HG02588 (cell line): ENCODE measurements around the gene NNT.

Experiments used
- ATAC-seq: cut with Tn5 transposase; IDR thresholded peaks from one replicate; pipeline ENCODE4 v1.9.1; 2021; ENCODE audit warnings: mild to moderate bottlenecking, moderate library complexity; ENCODE audit not compliant: unreplicated experiment

Gene NNT

GRCh38 chr5:43622074-43622473, 19.1 kb downstream of the NNT start:
- no peak for ATAC-seq

DNA sequence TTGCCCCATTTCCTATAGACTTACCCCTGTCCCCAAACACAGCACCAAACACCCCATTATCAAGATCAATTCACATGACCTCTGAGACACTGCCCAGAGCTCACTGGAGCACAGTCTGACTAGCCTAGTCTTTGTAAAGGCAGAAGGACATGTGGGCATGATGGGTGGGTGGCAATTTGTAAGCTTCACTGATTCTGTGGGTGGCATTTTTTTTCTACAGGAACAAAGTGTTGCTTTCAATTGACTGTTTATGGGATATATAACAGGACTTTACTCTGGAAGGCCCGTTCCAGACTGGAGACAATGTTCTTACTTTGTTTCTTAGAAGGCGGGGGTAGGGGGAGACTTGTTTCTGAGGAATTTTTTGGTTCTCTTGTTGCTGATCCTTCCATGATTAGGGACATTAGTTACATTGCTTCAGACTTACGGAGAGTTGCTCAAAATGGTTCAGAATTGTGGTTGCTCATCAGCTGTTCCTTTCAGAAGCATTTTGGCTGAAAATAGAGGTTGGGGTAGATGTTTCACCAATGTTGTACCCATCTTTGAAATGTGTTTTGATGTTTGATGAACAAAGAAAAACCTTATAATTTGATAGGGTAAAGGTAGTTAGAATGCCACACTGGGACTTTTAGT, 20.2 kb downstream of the NNT start:
- ATAC-seq = no peak

- no peak for ATAC-seq
Measured at GRCh38 chr5:43627028-43627427, 24.0 kb downstream of the NNT start.

DNA sequence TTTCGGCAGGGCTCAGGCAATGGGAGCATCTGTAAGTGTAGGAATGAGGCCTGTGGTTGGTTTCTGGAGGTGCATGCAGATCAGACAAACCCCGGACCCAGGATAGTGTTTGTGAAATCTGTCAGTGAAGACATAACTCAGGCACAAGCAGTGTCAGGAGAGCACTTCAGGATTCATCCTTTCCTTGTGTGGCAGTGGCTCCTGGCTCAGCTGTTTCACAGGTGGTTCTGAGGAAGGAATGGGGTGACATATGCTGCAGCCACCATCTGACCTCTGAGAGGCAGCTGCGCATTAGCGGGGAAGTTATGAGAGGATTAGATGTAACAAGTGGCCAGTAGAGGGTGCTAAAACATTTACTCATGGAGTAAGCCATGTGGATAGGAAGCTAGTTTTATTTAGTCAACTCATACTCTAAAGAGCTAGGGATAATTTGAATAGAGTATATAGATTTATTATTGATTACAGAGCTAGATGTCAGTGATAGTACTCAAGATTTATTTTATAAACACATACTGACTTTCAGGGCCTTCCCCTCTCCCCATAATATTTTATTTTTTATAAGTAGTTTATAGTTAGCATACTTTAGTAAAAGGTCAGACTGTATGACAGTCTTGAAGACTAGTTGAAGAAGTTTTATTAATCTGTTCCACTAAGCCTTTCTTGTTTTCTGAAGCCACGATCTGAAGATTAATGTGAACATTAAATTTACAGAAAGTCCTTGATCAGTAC, 28.4 kb downstream of the NNT start:
- peak; percentile 92 for ATAC-seq

GRCh38 chr5:43634621-43635020, 31.6 kb downstream of the NNT start:
- no peak for ATAC-seq

- ATAC-seq = no peak
Measured at GRCh38 chr5:43635374-43635773, 32.4 kb downstream of the NNT start.

GRCh38 chr5:43636076-43636475, 33.1 kb downstream of the NNT start:
- no peak for ATAC-seq

DNA sequence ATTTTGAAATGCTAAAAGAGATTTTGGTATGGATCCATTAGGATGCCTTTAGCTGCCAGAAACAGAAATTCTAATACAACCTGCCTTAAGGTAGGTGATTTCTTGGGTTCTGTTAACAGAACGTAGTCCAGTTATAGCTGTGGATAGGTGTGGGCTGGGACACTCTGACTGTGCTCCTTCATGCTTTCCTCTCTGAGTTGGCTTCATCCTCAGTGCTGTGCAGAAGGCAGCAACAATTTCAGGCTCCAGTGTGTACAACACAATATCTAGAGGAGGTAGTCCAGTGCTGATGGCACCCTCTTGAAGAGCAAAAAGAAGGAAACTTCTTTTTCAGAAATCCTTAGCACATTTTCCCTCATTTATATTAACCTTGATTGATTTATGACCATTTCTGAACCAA, 34.4 kb downstream of the NNT start:
- no peak for ATAC-seq

- no peak for ATAC-seq
Measured at GRCh38 chr5:43638107-43638506, 35.1 kb downstream of the NNT start.

DNA sequence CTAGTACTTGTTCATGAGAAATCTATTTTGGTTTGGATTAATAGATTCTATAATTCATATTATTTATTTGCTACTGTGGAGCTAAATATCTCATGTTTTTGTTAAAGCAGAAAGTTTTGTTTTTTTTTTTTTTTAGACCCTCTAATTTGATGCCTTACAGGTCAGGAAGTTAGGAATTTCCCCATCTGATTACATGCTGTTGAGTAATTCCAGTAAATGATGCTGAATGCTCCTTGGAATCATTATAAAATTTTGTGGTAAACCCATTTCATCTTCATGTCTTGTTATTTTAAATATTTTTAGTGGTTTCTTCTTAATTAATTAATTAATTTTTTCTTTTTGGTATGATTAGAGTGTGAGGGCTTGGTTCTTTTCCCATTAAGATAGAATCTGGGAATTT, 35.6 kb downstream of the NNT start:
- ATAC-seq = no peak

GRCh38 chr5:43639566-43639965, 36.6 kb downstream of the NNT start:
- no peak for ATAC-seq

GRCh38 chr5:43642428-43642827, 39.4 kb downstream of the NNT start:
- no peak for ATAC-seq

GRCh38 chr5:43643327-43643726, 40.3 kb downstream of the NNT start:
- no peak for ATAC-seq

DNA sequence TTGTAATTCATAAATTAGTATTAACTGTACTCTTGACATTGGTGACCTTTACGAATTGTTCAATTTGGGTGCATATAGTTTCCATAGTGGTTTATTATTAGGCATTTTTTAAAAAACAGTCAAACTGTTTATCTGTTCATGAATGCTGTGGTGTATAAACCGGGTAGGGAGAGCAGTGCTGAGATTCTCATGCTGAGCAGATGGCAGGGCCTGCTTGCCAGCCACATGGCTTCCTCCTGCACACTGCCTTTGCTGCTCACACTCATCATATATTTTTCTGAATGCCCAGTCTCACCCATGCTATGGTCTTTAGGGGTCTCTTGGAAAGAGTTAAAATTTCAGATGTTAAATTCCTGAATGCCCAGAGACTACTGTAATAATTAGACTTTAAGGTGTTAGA, 40.8 kb downstream of the NNT start:
- no peak for ATAC-seq

- no peak for ATAC-seq
Measured at GRCh38 chr5:43646992-43647391, 44.0 kb downstream of the NNT start.

DNA sequence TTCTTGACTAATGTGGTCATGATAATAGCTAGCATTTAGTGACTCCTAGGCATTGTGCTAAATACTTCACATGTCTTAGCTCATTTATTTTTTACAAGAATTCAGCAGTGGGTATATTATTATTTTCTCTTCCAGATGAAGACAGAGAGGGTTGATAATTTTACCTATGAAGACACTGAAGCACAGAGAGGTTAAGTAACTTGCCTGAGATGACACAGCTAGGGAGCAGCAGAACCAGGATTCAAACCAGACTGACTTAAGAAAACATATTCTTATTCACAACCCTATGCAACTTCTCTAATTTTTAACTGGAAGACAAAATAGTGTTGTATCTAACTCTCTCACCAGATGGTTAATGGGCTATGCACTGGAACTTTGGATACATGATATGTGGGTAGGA, 44.8 kb downstream of the NNT start:
- ATAC-seq = no peak

- no peak for ATAC-seq
Measured at GRCh38 chr5:43648499-43649124, 45.6 kb downstream of the NNT start.

DNA sequence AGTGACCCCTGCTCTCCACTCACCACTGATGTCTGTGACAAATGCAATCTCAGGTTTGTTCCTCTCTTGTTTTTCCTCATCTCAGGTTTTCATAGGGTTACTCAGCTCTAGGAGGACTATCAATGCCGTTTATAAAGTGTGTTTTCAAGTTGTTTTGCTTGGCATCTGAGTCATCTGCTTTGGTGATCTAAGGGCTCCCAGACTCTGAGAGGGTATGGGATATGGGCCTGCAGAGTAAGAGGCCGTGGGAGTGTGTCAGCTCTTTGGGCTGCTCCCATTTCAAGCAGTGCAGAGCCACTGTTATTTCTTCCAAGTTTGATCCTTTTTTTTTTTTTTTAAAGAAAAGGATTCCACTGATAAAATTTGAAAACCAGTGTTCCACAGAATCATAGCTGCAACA, 46.3 kb downstream of the NNT start:
- no peak for ATAC-seq

DNA sequence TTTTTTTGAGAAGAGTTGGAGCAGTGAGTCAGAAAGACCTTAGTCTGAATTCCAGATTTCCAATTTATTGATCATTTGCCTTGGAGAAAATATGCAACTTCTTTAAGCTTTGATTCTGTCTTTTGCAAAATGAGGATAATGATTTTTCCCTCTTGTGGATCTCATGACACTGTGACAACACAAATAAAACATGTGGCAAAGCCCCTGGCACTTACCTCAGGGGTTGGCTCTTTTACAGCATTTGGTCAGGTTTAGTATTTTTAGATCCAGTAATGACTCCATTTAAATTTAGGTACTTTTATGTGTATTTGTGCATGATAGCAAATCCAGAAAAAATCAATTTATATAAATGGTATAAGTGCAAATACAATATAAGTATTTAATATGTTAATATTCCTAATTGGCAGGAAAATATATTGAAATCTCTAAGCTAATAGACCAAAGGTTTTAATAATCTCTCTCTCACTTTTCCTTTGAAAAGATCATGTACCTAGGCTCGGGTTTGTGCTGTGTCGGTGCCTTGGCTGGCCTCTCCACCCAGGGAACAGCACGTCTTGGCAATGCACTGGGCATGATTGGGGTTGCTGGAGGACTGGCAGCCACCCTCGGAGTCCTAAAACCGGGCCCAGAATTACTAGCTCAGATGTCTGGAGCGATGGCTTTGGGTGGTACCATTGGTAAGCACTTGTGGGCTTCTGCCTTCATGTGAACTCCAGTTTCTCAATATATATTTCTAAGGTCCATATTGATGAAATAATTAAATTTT, 49.7 kb downstream of the NNT start:
- ATAC-seq = no peak

GRCh38 chr5:43658509-43658908, 55.5 kb downstream of the NNT start:
- no peak for ATAC-seq

- no peak for ATAC-seq
Measured at GRCh38 chr5:43659075-43659474, 56.1 kb downstream of the NNT start.

DNA sequence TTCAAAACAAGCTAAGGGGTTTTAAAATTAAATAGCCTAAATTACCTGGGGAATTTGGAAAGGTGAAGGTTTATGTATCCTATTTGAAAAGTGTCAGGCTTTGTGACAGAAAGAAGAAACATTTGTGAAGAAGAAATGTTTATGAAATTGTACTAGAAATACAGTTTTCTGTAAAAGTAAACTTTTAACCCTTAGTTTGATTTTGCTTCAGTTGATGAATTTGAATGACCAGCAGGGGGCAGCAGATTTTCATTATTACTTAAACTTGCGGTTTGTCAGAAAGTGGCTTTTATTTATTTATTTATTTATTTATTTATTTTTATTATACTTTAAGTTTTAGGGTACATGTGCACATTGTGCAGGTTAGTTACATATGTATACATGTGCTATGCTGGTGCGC, 58.1 kb downstream of the NNT start:
- no peak for ATAC-seq
